Loucy (cell line): ENCODE results near the gene CIRBP.

Experiments
- CTCF ChIP-seq: fragments of 200-600 bp; sonication (generic); conservative IDR thresholded peaks from 2 replicates; pipeline ENCODE4 v1.5.1; 2014; ENCODE audit warnings: mild to moderate bottlenecking, antibody characterized with exemption, low read length
- EZH2phosphoT487 ChIP-seq: fragments of 200-600 bp; IDR thresholded peaks from 2 replicates; pipeline ENCODE4 v1.6.1; 2018; ENCODE audit warnings: antibody characterized with exemption, mild to moderate bottlenecking, moderate library complexity, borderline replicate concordance

GRCh38 chr19:1248786-1249297, 20.3 kb upstream of the CIRBP start:
- TF ChIP-seq CTCF = peak; percentile 72
- TF ChIP-seq EZH2phosphoT487 = no peak
